IPS DF 4.7 (cell line): Measurements from ENCODE around the gene AGT.
"Not testable (repeated sequence)": the region's sequence is repeated elsewhere in the genome, so short reads cannot be mapped to it uniquely, and the experiment has no call there.

Experiments used
- DNase-seq: peaks from one replicate; pipeline ENCODE4 v3.0.0-alpha.2; 2013; ENCODE audit warnings: low spot score; ENCODE audit errors: extremely low read depth

AGT gene

GRCh38 chr1:230707732-230708630 lies 5.9 kb downstream of the AGT start:
- no peak for DNase-seq

- DNase-seq = no peak
These were observed 6.8 kb downstream of the AGT start for GRCh38 chr1:230706887-230707731.

GRCh38 chr1:230706020-230706699 lies 7.8 kb downstream of the AGT start:
- no peak for DNase-seq

GRCh38 chr1:230705289-230706019 lies 8.5 kb downstream of the AGT start:
- no peak for DNase-seq

GRCh38 chr1:230704830-230705229 lies 9.1 kb downstream of the AGT start:
- no peak for DNase-seq

GRCh38 chr1:230703679-230704385 lies 10.1 kb downstream of the AGT start:
- DNase-seq = no peak

GRCh38 chr1:230702934-230703678 lies 10.8 kb downstream of the AGT start:
- DNase-seq = no peak

GRCh38 chr1:230701895-230702768 lies 11.8 kb downstream of the AGT start:
- no peak for DNase-seq

GRCh38 chr1:230701434-230701833 lies 12.5 kb downstream of the AGT start:
- DNase-seq = no peak

GRCh38 chr1:230700132-230700531 lies 13.8 kb downstream of the AGT start:
- no peak for DNase-seq

- DNase-seq = no peak
These were observed 14.2 kb downstream of the AGT start for GRCh38 chr1:230699716-230700115.

- not testable (repeated sequence) for DNase-seq
These were observed 15.0 kb downstream of the AGT start for GRCh38 chr1:230698964-230699363.

GRCh38 chr1:230698130-230698529 lies 15.8 kb downstream of the AGT start:
- no peak for DNase-seq

GRCh38 chr1:230696722-230697437 lies 17.0 kb downstream of the AGT start:
- DNase-seq = no peak

- no peak for DNase-seq
These were observed 17.7 kb downstream of the AGT start for GRCh38 chr1:230696218-230696617.

- no peak for DNase-seq
These were observed 18.9 kb downstream of the AGT start for GRCh38 chr1:230694991-230695390.

- DNase-seq = no peak
These were observed 19.5 kb downstream of the AGT start for GRCh38 chr1:230694464-230694863.

- no peak for DNase-seq
These were observed 20.1 kb downstream of the AGT start for GRCh38 chr1:230693777-230694176.
